IMR-90 (cell line): Measurements from ENCODE around the gene ITGB4. TPM values are rescaled to one million over a fixed set of nuclear protein-coding genes. Genes with fewer than 3 reads are reported as not detected.

Source experiments
- ATAC-seq: fragments of 200-7000 bp; cut with Tn5 transposase; 2 replicates; pipeline ENCODE4 v1.9.1; 2020; ENCODE audit warnings: low read depth, mild to moderate bottlenecking, moderate library complexity
- BruUV-seq: library from RNA; stranded (reverse); fragments of 400-500 nt; replicated peaks from 2 replicates; lab custom pipeline; 2021; lab: Mats Ljungman, UMichigan
- CTCF ChIA-PET: fragments of 300-600 bp; formaldehyde crosslinking; extraction: SDS; loops from one replicate; lab custom pipeline; 2021; ENCODE audit warnings: antibody characterized with exemption; lab: Yijun Ruan, JAX
- POLR2A ChIA-PET: fragments of 300-600 bp; sonication (Branson Sonifier 250); formaldehyde crosslinking; loops from one replicate; lab custom pipeline; 2022; ENCODE audit warnings: antibody characterized with exemption; ENCODE audit not compliant: unreplicated experiment; lab: Charles Lee
- DNase-seq: peaks from one replicate; pipeline ENCODE4 v3.0.0; 2013
- H2AFZ ChIP-seq: replicated peaks from 2 replicates; pipeline ENCODE3; 2013; ENCODE audit warnings: low read length, mild to moderate bottlenecking; ENCODE audit not compliant: poor library complexity
- H2AK5ac ChIP-seq: 2 replicates; pipeline ENCODE4 v1.6.1; 2013; ENCODE audit warnings: low read depth, low read length, inconsistent platforms
- H2AK9ac ChIP-seq: replicated peaks from 2 replicates; pipeline ENCODE3; 2013; ENCODE audit warnings: mild to moderate bottlenecking, low read depth, low read length, moderate library complexity; ENCODE audit not compliant: poor library complexity
- H2BK120ac ChIP-seq: 2 replicates; pipeline ENCODE4 v1.6.1; 2013; ENCODE audit warnings: low read depth, low read length, inconsistent platforms
- H2BK15ac ChIP-seq: 3 replicates; pipeline ENCODE4 v1.6.1; 2013; ENCODE audit warnings: low read depth, low read length, inconsistent platforms
- H2BK20ac ChIP-seq: 2 replicates; pipeline ENCODE4 v1.6.1; 2013; ENCODE audit warnings: low read depth, mild to moderate bottlenecking, inconsistent platforms, low read length, moderate library complexity
- H2BK5ac ChIP-seq: 2 replicates; pipeline ENCODE4 v1.6.1; 2013; ENCODE audit warnings: mild to moderate bottlenecking, low read depth, low read length, inconsistent platforms; ENCODE audit not compliant: poor library complexity, severe bottlenecking
- H3K14ac ChIP-seq: replicated peaks from 2 replicates; pipeline ENCODE4 v1.6.1; 2013; ENCODE audit warnings: low read depth, low read length, inconsistent platforms
- H3K18ac ChIP-seq: 2 replicates; pipeline ENCODE4 v1.6.1; 2013; ENCODE audit warnings: low read depth, low read length, control low read depth
- H3K23ac ChIP-seq: 2 replicates; pipeline ENCODE4 v1.6.1; 2013; ENCODE audit warnings: low read depth, low read length, inconsistent platforms
- H3K27ac ChIP-seq: 2 replicates; pipeline ENCODE4 v1.5.1; 2013; ENCODE audit warnings: mild to moderate bottlenecking, control low read depth, low read length; ENCODE audit not compliant: insufficient read depth
- H3K27me3 ChIP-seq: 2 replicates; pipeline ENCODE4 v1.6.1; 2013; ENCODE audit warnings: low read length; ENCODE audit not compliant: control insufficient read depth, insufficient read depth
- H3K36me3 ChIP-seq: 2 replicates; pipeline ENCODE4 v1.6.1; 2013; ENCODE audit warnings: low read length, mixed read lengths; ENCODE audit not compliant: control insufficient read depth, insufficient read depth
- H3K4ac ChIP-seq: 2 replicates; pipeline ENCODE4 v1.6.1; 2013; ENCODE audit warnings: low read depth, low read length, inconsistent platforms
- H3K4me1 ChIP-seq: 2 replicates; pipeline ENCODE4 v1.6.1; 2013; ENCODE audit warnings: low read length, mixed read lengths; ENCODE audit not compliant: control insufficient read depth, insufficient read depth
- H3K4me2 ChIP-seq: 2 replicates; pipeline ENCODE4 v1.6.1; 2013; ENCODE audit warnings: low read depth, mild to moderate bottlenecking, control low read depth, low read length, moderate library complexity
- H3K4me3 ChIP-seq: 2 replicates; pipeline ENCODE4 v1.5.1; 2013; ENCODE audit warnings: low read depth, mild to moderate bottlenecking, control low read depth, low read length, moderate library complexity; ENCODE audit not compliant: insufficient read depth
- H3K56ac ChIP-seq: 2 replicates; pipeline ENCODE4 v1.6.1; 2013; ENCODE audit warnings: low read length, inconsistent platforms; ENCODE audit not compliant: insufficient read depth; ENCODE audit errors: extremely low read depth
- H3K79me1 ChIP-seq, 2 experiments: 2 replicates each; pipeline ENCODE4 v1.6.1; 2013; ENCODE audit warnings: low read length in 2 of 2, inconsistent platforms in 1 of 2, low read depth in 1 of 2
- H3K9ac ChIP-seq: 2 replicates; pipeline ENCODE4 v1.6.1; 2013; ENCODE audit warnings: low read depth, low read length, control low read depth
- H3K9me1 ChIP-seq: 2 replicates; pipeline ENCODE4 v1.6.1; 2013; ENCODE audit warnings: low read length, inconsistent platforms; ENCODE audit not compliant: insufficient read depth
- H3K9me3 ChIP-seq: 2 replicates; pipeline ENCODE4 v1.6.1; 2013; ENCODE audit warnings: low read length; ENCODE audit not compliant: control insufficient read depth, insufficient read depth
- H4K20me1 ChIP-seq: 2 replicates; pipeline ENCODE4 v1.6.1; 2013; ENCODE audit warnings: low read length, inconsistent platforms; ENCODE audit not compliant: insufficient read depth
- H4K5ac ChIP-seq: 2 replicates; pipeline ENCODE4 v1.6.1; 2013; ENCODE audit warnings: mild to moderate bottlenecking, low read depth, low read length, control low read depth
- H4K8ac ChIP-seq, 2 experiments: 2 replicates each; pipeline ENCODE4 v1.6.1; 2013; ENCODE audit warnings: low read depth in 2 of 2, low read length in 2 of 2, control low read depth in 1 of 2, inconsistent platforms in 1 of 2
- H4K91ac ChIP-seq: 2 replicates; pipeline ENCODE4 v1.6.1; 2013; ENCODE audit warnings: low read depth, low read length, inconsistent platforms; ENCODE audit not compliant: insufficient read depth
- BHLHE40 ChIP-seq: fragments of 150-350 bp; IDR thresholded peaks from 2 replicates; pipeline ENCODE4 v1.6.1; 2016; ENCODE audit warnings: mild to moderate bottlenecking, low read depth, low read length
- CEBPB ChIP-seq: IDR thresholded peaks from 2 replicates; pipeline ENCODE4 v1.6.1; 2012; ENCODE audit warnings: low read depth, low read length, improper control_type of control experiment
- CHD1 ChIP-seq: IDR thresholded peaks from 2 replicates; pipeline ENCODE4 v1.6.1; 2012; ENCODE audit warnings: low read depth, low read length, improper control_type of control experiment
- CTCF ChIP-seq: conservative IDR thresholded peaks from 2 replicates; pipeline ENCODE4 v1.5.1; 2012; ENCODE audit warnings: mild to moderate bottlenecking, low read depth, low read length, improper control_type of control experiment
- ELK1 ChIP-seq: fragments of 150-350 bp; IDR thresholded peaks from 2 replicates; pipeline ENCODE4 v1.6.1; 2016; ENCODE audit warnings: low read depth, mild to moderate bottlenecking, low read length, moderate library complexity, borderline replicate concordance
- FOS ChIP-seq: fragments of 150-350 bp; IDR thresholded peaks from 2 replicates; pipeline ENCODE4 v1.6.1; 2016; ENCODE audit warnings: low read depth, low read length
- MAFK ChIP-seq: IDR thresholded peaks from 2 replicates; pipeline ENCODE4 v1.6.1; 2012; ENCODE audit warnings: low read depth, low read length, improper control_type of control experiment
- MAZ ChIP-seq: IDR thresholded peaks from 2 replicates; pipeline ENCODE4 v1.6.1; 2012; ENCODE audit warnings: low read depth, mild to moderate bottlenecking, low read length, improper control_type of control experiment, moderate library complexity, borderline replicate concordance
- MXI1 ChIP-seq: IDR thresholded peaks from 2 replicates; pipeline ENCODE4 v1.6.1; 2012; ENCODE audit warnings: low read depth, mild to moderate bottlenecking, low read length, moderate library complexity, borderline replicate concordance
- NFE2L2 ChIP-seq: fragments of 150-350 bp; IDR thresholded peaks from 2 replicates; pipeline ENCODE4 v1.6.1; 2016; ENCODE audit warnings: low read depth, mild to moderate bottlenecking, low read length
- POLR2A ChIP-seq: IDR thresholded peaks from 2 replicates; pipeline ENCODE4 v1.6.1; 2012; ENCODE audit warnings: mild to moderate bottlenecking, low read depth, low read length
- RAD21 ChIP-seq: IDR thresholded peaks from 2 replicates; pipeline ENCODE4 v1.6.1; 2012; ENCODE audit warnings: low read length, improper control_type of control experiment
- RCOR1 ChIP-seq: IDR thresholded peaks from 2 replicates; pipeline ENCODE4 v1.6.1; 2012; ENCODE audit warnings: mild to moderate bottlenecking, low read length, improper control_type of control experiment; ENCODE audit not compliant: insufficient replicate concordance
- RFX5 ChIP-seq: IDR thresholded peaks from 2 replicates; pipeline ENCODE4 v1.8.0; 2012; ENCODE audit warnings: low read depth, mild to moderate bottlenecking, low read length, moderate library complexity
- SMC3 ChIP-seq: fragments of 150-350 bp; IDR thresholded peaks from 2 replicates; pipeline ENCODE4 v1.6.1; 2016; ENCODE audit warnings: low read depth, mild to moderate bottlenecking, antibody characterized with exemption, low read length, moderate library complexity
- USF2 ChIP-seq: fragments of 150-350 bp; IDR thresholded peaks from 2 replicates; pipeline ENCODE4 v1.6.1; 2017; ENCODE audit warnings: mild to moderate bottlenecking, antibody characterized with exemption, low read length, low read depth
- WGBS, 2 experiments: methylation state at CpG; one replicate each; pipeline versions ENCODE4 v1.1.5 to v1.1.7; 2013; ENCODE audit warnings: missing lambda C conversion rate in 2 of 2; ENCODE audit not compliant: insufficient read length in 1 of 2; ENCODE audit errors: extremely low coverage in 2 of 2; 5-methylcytosine and 5-hydroxymethylcytosine counted together
- dilution Hi-C: fragments of 300-500 bp; cut with HindIII; formaldehyde crosslinking; loops from one replicate; pipeline ENCODE4 v1.14.3; 2018; ENCODE audit warnings: low sequenced_read_pairs; ENCODE audit not compliant: unreplicated experiment
- in situ Hi-C: fragments of 300-500 bp; cut with MboI; formaldehyde crosslinking; loops from 3 replicates; pipeline ENCODE4 v1.14.3; 2019; ENCODE audit warnings: low sequenced_read_pairs, inconsistent platforms, mixed read lengths
- intact Hi-C: fragments of 100-400 bp; cut with micrococcal nuclease; formaldehyde crosslinking; loops from 2 replicates; pipeline ENCODE4 v1.10.0; 2022
- polyA plus RNA-seq, 3 experiments: library from polyadenylated mRNA; depleted of rRNA; stranded (reverse); fragments of >200 nt; gene quantifications; 2 replicates each; pipeline ENCODE4 v1.2.3, GENCODE V29; 2012; ENCODE audit warnings: low replicate concordance in 1 of 3
- total RNA-seq: library from RNA; depleted of rRNA; stranded (reverse); fragments of >200 nt; gene quantifications from 2 replicates; pipeline ENCODE4 v1.2.3, GENCODE V29; 2012

The ITGB4 gene
- total and polyA plus RNA-seq, 2 of the 4 experiments (the other 2 are of a cell fraction), result under 0.01 to 0.27 TPM

- Histone ChIP-seq H2BK5ac (no peak overlapping the region), H3K4me1 (peaks cover 2% of the 10 kb centered on the region), H3K9me3 (no peaks in the 10 kb centered on the region), H3K9me1 (peaks cover 15% of the 10 kb centered on the region), H3K4me3 (peak overlapping the region; percentile 35), H2BK20ac (no peak overlapping the region), H3K23ac (no peak overlapping the region), H2AK9ac (no peak overlapping the region), H3K79me1 (peaks cover 10 to 35% of the 10 kb centered on the region in 2 experiments), H4K20me1 (peaks cover 55% of the 10 kb centered on the region), H3K27me3 (no peaks in the 10 kb centered on the region), H4K5ac (no peak overlapping the region), H2AFZ (no peak overlapping the region), H2AK5ac (no peak overlapping the region), H3K56ac (no peak overlapping the region), H3K9ac (peak overlapping the region; percentile 22; the same call in 1 of the 2 replicates), H2BK15ac (no peak overlapping the region), H3K27ac (no peak overlapping the region), H3K4ac (no peak overlapping the region), H3K4me2 (peak overlapping the region; percentile 79), H3K18ac (no peak overlapping the region), H3K36me3 (peaks cover 23% of the 10 kb centered on the region), H4K8ac (no peak overlapping the region), H4K91ac (no peak overlapping the region), H2BK120ac (no peak overlapping the region), H3K14ac (no peak overlapping the region)
- dilution Hi-C loops, result no loop called here
- ChIA-PET POLR2A (interaction anchor here (0.5 to 0.7 kb wide), 2 partner anchors 37 kb away, joined by 3 to 9 read pairs; no protein-coding TSS in a partner anchor), CTCF (interaction anchor here (0.6 to 1.8 kb wide), 3 partner anchors 12 to 398 kb away, joined by 3 to 5 read pairs (median 3); partner anchors contain the start of gene GALK1)
- WGBS, 2 experiments, result no CpG with 5 or more reads among the region's 2 CpGs
- ATAC-seq (no peak), DNase-seq (no peak)
- no peak for TF ChIP-seq ELK1
- TF ChIP-seq RCOR1, result no peak
- no peak for TF ChIP-seq CEBPB
- TF ChIP-seq MXI1, result no peak
- no peak for TF ChIP-seq BHLHE40
- TF ChIP-seq RAD21, result no peak
- no peak for TF ChIP-seq MAZ
- TF ChIP-seq CHD1, result no peak
- no peak for TF ChIP-seq POLR2A
- no peak for TF ChIP-seq SMC3
- no peak for TF ChIP-seq MAFK
- no peak for TF ChIP-seq RFX5
- no peak for TF ChIP-seq USF2
- TF ChIP-seq CTCF, result no peak
- no peak for TF ChIP-seq NFE2L2
- no peak for TF ChIP-seq FOS
- intact Hi-C loops, result no loop called here
- in situ Hi-C loops, result no loop called here
- no TSS peak for BruUV-seq
These were observed 56.1 kb downstream of the ITGB4 start for GRCh38 chr17:75777296-75777922.
